ENCODE data around the gene FRMD5.

DNA sequence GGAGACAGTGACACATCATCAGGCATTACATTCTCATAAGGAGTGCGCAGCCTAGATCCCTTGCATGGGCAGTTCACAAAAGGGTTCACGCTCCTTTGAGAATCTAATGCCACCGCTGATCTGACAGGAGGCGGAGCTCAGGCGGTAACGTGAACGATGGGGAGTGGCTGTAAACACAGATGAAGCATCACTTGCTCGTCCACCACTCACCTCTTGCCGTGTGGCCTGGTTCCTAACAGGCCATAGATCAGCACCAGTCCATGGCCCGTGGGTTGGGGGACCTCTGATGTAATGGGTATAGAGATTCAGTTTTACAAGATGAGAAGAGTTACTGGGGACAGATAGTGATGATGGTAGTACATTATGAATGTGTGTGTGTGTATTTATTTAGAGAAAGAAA, 63.0 kb downstream of the FRMD5 start:
- no peak for TF ChIP-seq POLR2AphosphoS5 (IDR thresholded peaks at IDR 0.05)
- TF ChIP-seq EP300 (IDR thresholded peaks at IDR 0.05) = no peak
- TF ChIP-seq, protein P1, sequence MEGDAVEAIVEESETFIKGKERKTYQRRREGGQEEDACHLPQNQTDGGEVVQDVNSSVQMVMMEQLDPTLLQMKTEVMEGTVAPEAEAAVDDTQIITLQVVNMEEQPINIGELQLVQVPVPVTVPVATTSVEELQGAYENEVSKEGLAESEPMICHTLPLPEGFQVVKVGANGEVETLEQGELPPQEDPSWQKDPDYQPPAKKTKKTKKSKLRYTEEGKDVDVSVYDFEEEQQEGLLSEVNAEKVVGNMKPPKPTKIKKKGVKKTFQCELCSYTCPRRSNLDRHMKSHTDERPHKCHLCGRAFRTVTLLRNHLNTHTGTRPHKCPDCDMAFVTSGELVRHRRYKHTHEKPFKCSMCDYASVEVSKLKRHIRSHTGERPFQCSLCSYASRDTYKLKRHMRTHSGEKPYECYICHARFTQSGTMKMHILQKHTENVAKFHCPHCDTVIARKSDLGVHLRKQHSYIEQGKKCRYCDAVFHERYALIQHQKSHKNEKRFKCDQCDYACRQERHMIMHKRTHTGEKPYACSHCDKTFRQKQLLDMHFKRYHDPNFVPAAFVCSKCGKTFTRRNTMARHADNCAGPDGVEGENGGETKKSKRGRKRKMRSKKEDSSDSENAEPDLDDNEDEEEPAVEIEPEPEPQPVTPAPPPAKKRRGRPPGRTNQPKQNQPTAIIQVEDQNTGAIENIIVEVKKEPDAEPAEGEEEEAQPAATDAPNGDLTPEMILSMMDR (IDR thresholded peaks at IDR 0.05) = no peak

Measured in sigmoid colon (tissue), 4 donors.